ENCODE measurements around the gene BCL2.

BCL2 gene

GRCh38 chr18:63173983-63174382 lies 145.6 kb downstream of the BCL2 start:
- Histone ChIP-seq H3K4me1 (peaks cover 42% of the 10 kb centered on the region), H3K4me2 (no peak overlapping the region), H3K9me3 (no peaks in the 10 kb centered on the region), H4K20me1 (no peaks in the 10 kb centered on the region), H3K27ac (no peak overlapping the region), H3K27me3 (no peaks in the 10 kb centered on the region), H3K4me3 (no peak overlapping the region), H3K36me3 (peaks cover 36% of the 10 kb centered on the region), H3K9ac (no peak overlapping the region)
- TF ChIP-seq Cebpa-rat (IDR thresholded peaks at IDR 0.05) = no peak

- peaks cover 12% of the 10 kb centered on the region; the same call in 1 of the 2 replicates for H3K4me1 ChIP-seq
- no peak overlapping the region for H3K4me3 ChIP-seq
- no peak overlapping the region for H3K27ac ChIP-seq
- no peak for TF ChIP-seq Cebpa-rat (IDR thresholded peaks at IDR 0.05)
- peaks cover 66% of the 10 kb centered on the region for H3K36me3 ChIP-seq
- H3K4me2 ChIP-seq = no peak overlapping the region
- 0 out of 2 replicates have a peak, but pooled peaks cover 5% of the 10 kb centered on the region for H4K20me1 ChIP-seq
- peaks cover 4% of the 10 kb centered on the region; the same call in 1 of the 2 replicates for H3K9me3 ChIP-seq
- no peaks in the 10 kb centered on the region for H3K27me3 ChIP-seq
- H3K9ac ChIP-seq = no peak overlapping the region
Observed at GRCh38 chr18:63169853-63170252, 149.7 kb downstream of the BCL2 start.

GRCh38 chr18:63168287-63168686 lies 151.3 kb downstream of the BCL2 start:
- H3K4me3 ChIP-seq = no peak overlapping the region
- peaks cover 4% of the 10 kb centered on the region; the same call in 1 of the 2 replicates for H3K9me3 ChIP-seq
- 0 out of 2 replicates have a peak, but pooled peaks cover 5% of the 10 kb centered on the region for H4K20me1 ChIP-seq
- H3K9ac ChIP-seq = no peak overlapping the region
- no peak for TF ChIP-seq Cebpa-rat (IDR thresholded peaks at IDR 0.05)
- no peaks in the 10 kb centered on the region for H3K27me3 ChIP-seq
- H3K4me2 ChIP-seq = no peak overlapping the region
- H3K4me1 ChIP-seq = peaks cover 16% of the 10 kb centered on the region
- peaks cover 78% of the 10 kb centered on the region for H3K36me3 ChIP-seq
- H3K27ac ChIP-seq = 0 out of 2 replicates have a peak overlapping the region, but pooled peaks have one; percentile 6

GRCh38 chr18:63166142-63166541 lies 153.4 kb downstream of the BCL2 start:
- H3K27ac ChIP-seq = no peak overlapping the region
- H3K36me3 ChIP-seq = peaks cover 64% of the 10 kb centered on the region
- no peak overlapping the region for H3K4me3 ChIP-seq
- peaks cover 4% of the 10 kb centered on the region; the same call in 1 of the 2 replicates for H3K9me3 ChIP-seq
- H3K9ac ChIP-seq = no peak overlapping the region
- H3K4me1 ChIP-seq = peaks cover 34% of the 10 kb centered on the region
- H3K27me3 ChIP-seq = no peaks in the 10 kb centered on the region
- H3K4me2 ChIP-seq = no peak overlapping the region
- TF ChIP-seq Cebpa-rat (IDR thresholded peaks at IDR 0.05) = no peak
- 0 out of 2 replicates have a peak, but pooled peaks cover 5% of the 10 kb centered on the region for H4K20me1 ChIP-seq

- no peaks in the 10 kb centered on the region for H3K27me3 ChIP-seq
- H3K9me3 ChIP-seq = peaks cover 4% of the 10 kb centered on the region; the same call in 1 of the 2 replicates
- H3K4me2 ChIP-seq = no peak overlapping the region
- peaks cover 58% of the 10 kb centered on the region for H3K36me3 ChIP-seq
- peaks cover 44% of the 10 kb centered on the region for H3K4me1 ChIP-seq
- peaks cover 5% of the 10 kb centered on the region; the same call in 1 of the 2 replicates for H4K20me1 ChIP-seq
- H3K27ac ChIP-seq = no peak overlapping the region
- no peak overlapping the region for H3K4me3 ChIP-seq
- H3K9ac ChIP-seq = no peak overlapping the region
- TF ChIP-seq Cebpa-rat (IDR thresholded peaks at IDR 0.05) = no peak
Observed at GRCh38 chr18:63164396-63164795, 155.2 kb downstream of the BCL2 start.

- Histone ChIP-seq H3K27ac (peak overlapping the region; percentile 18; the same call in 1 of the 2 replicates), H3K27me3 (no peaks in the 10 kb centered on the region), H3K4me3 (no peak overlapping the region), H3K9me3 (no peaks in the 10 kb centered on the region), H3K4me2 (peak overlapping the region; percentile 54), H3K4me1 (peaks cover 60% of the 10 kb centered on the region), H4K20me1 (no peaks in the 10 kb centered on the region; the same call in 1 of the 2 replicates), H3K36me3 (peaks cover 59% of the 10 kb centered on the region), H3K9ac (no peak overlapping the region)
- no peak for TF ChIP-seq Cebpa-rat (IDR thresholded peaks at IDR 0.05)
Observed at GRCh38 chr18:63162271-63163014, 157.1 kb downstream of the BCL2 start.

- Histone ChIP-seq H3K36me3 (peaks cover 62% of the 10 kb centered on the region), H3K4me3 (no peak overlapping the region), H3K4me2 (no peak overlapping the region; the same call in 1 of the 2 replicates), H3K27me3 (no peaks in the 10 kb centered on the region), H3K9me3 (no peaks in the 10 kb centered on the region), H4K20me1 (no peaks in the 10 kb centered on the region; the same call in 1 of the 2 replicates), H3K27ac (no peak overlapping the region), H3K9ac (no peak overlapping the region), H3K4me1 (peaks cover 66% of the 10 kb centered on the region)
- TF ChIP-seq Cebpa-rat (IDR thresholded peaks at IDR 0.05) = no peak
Observed at GRCh38 chr18:63161761-63162195, 157.8 kb downstream of the BCL2 start.

GRCh38 chr18:63161032-63161760 lies 158.4 kb downstream of the BCL2 start:
- Histone ChIP-seq H3K27ac (no peak overlapping the region), H3K9ac (no peak overlapping the region), H3K4me2 (0 out of 2 replicates have a peak overlapping the region, but pooled peaks have one; percentile 12), H3K27me3 (no peaks in the 10 kb centered on the region), H3K9me3 (no peaks in the 10 kb centered on the region), H3K4me3 (no peak overlapping the region), H3K4me1 (peaks cover 72% of the 10 kb centered on the region), H3K36me3 (peaks cover 62% of the 10 kb centered on the region), H4K20me1 (no peaks in the 10 kb centered on the region; the same call in 1 of the 2 replicates)
- TF ChIP-seq Cebpa-rat (IDR thresholded peaks at IDR 0.05) = no peak

GRCh38 chr18:63160172-63160995 lies 159.2 kb downstream of the BCL2 start:
- Histone ChIP-seq H3K27ac (no peak overlapping the region), H3K9me3 (no peaks in the 10 kb centered on the region), H3K9ac (no peak overlapping the region), H3K27me3 (no peaks in the 10 kb centered on the region), H3K4me3 (no peak overlapping the region), H3K4me1 (peaks cover 80% of the 10 kb centered on the region), H4K20me1 (no peaks in the 10 kb centered on the region; the same call in 1 of the 2 replicates), H3K4me2 (0 out of 2 replicates have a peak overlapping the region, but pooled peaks have one; percentile 12), H3K36me3 (peaks cover 59% of the 10 kb centered on the region)
- no peak for TF ChIP-seq Cebpa-rat (IDR thresholded peaks at IDR 0.05)
